T1000 (cell line): ENCODE data around the gene CCDC3.
"Not testable (repeated sequence)": the region's sequence is repeated elsewhere in the genome, so short reads cannot be mapped to it uniquely, and the experiment has no call there.

Experiments
- DNase-seq: peaks from one replicate; lab custom pipeline; 2025; ENCODE audit warnings: mixed read lengths; lab: John Stamatoyannopoulos, UW

CCDC3 gene

GRCh38 chr10:12887780-12888179, 113.7 kb downstream of the CCDC3 start:
- DNase-seq = no peak

DNA sequence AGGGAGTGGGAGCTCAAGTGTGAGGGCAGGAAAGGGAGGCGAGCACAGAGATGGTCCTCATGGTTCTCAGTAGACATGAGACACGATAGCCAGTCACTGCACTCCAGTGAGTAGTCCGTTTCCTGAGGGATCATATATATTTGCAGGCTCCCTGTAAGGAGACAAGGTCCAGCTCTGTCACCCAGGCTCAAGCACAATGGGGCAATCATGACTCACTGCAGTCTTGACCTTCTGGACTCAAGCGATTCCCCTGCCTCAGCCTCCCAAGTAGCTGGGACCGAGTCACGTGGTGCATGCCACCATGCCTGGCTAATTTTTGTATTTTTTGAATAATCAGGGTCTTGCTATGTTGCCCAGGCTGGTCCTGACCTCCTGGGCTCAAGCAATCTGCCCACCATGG, 116.7 kb downstream of the CCDC3 start:
- no peak for DNase-seq

DNA sequence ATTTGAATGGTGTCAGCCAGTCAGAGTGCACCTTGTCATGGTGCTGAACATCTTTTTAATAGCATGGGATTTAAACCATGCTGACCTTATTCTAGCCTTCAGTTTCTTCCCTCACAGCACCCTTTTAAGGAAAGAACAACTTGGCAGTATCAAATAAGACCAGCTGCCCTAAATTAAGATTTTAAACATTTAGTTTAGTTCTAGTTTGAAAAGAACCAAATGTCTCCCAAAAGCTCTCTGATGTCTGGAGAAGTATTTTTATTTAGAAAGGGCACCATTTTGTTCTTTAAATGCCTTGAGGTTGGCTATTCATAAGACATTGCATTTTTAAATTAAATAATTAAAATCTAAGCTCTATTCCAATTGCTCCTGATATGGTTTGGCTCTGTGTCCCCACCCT, 121.1 kb downstream of the CCDC3 start:
- no peak for DNase-seq

- no peak for DNase-seq
These were observed 124.4 kb downstream of the CCDC3 start for GRCh38 chr10:12877150-12877549.

- DNase-seq = no peak
These were observed 125.2 kb downstream of the CCDC3 start for GRCh38 chr10:12876266-12876665.

DNA sequence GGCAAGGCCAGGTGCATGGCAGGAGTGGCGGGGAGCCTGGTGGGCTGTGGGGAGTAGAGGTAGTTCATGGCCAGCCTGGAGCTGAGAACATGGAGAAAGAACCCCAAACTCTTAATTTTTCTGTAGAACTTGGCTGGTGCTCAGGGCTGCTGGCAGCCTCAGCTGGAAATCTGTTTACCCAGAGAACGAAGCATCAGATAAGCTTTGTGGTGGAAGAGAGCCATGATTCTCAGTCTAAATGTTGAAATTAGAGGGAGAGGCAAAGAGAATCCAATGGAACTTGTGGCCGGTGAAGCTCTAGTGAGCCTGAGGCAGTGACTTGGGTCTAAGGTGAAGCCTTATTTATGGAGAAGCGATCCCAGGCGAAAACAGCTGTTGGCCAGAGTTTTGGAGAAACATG, 126.4 kb downstream of the CCDC3 start:
- no peak for DNase-seq

DNA sequence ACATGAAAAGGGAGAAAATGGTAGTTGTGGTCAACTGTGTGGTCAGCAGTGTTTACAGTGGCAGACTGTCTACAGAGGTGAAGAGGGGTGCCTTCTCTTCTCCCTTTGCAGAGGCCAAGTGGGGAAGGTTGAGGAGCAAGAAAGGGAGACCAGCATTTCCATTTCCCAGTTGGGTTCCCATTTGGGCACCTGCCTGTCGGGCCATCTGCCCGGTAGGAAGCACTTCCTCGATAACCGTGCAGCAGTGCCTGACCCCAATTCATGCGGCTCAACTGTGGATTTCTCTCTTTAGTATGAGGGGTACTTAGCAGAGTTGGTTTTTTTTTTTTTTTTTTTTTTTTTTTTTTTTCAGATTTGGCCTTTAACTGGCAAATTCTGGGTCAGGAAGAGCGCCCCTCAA, 127.0 kb downstream of the CCDC3 start:
- DNase-seq = no peak

GRCh38 chr10:12873172-12873571, 128.3 kb downstream of the CCDC3 start:
- DNase-seq = no peak

GRCh38 chr10:12872577-12872976, 128.9 kb downstream of the CCDC3 start:
- DNase-seq = no peak

- DNase-seq = no peak
These were observed 132.1 kb downstream of the CCDC3 start for GRCh38 chr10:12869427-12869826.

- no peak for DNase-seq
These were observed 133.3 kb downstream of the CCDC3 start for GRCh38 chr10:12868229-12868628.

GRCh38 chr10:12865515-12865914, 136.0 kb downstream of the CCDC3 start:
- DNase-seq = not testable (repeated sequence)

- DNase-seq = no peak
These were observed 139.1 kb downstream of the CCDC3 start for GRCh38 chr10:12862459-12862858.

DNA sequence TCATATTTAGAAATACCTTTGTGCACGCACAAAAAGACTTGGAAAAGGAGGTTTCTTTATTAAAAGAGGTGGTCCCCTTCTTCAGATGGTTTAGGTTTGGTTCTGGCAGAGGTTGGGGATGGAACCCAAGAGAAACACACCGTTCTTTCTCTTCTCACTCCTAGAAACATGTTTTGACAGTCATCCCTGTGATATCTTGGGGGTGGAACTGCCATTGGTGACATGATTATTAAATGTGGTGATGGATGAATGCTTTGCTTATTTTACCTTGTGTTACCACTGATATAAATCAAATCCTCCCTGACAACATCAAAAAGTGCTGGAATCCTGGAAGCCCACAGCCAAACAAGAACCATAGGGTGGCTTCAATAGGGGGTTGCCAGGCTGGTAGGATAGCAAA, 146.5 kb downstream of the CCDC3 start:
- DNase-seq = no peak

GRCh38 chr10:12852687-12853086, 148.8 kb downstream of the CCDC3 start:
- DNase-seq = no peak

DNA sequence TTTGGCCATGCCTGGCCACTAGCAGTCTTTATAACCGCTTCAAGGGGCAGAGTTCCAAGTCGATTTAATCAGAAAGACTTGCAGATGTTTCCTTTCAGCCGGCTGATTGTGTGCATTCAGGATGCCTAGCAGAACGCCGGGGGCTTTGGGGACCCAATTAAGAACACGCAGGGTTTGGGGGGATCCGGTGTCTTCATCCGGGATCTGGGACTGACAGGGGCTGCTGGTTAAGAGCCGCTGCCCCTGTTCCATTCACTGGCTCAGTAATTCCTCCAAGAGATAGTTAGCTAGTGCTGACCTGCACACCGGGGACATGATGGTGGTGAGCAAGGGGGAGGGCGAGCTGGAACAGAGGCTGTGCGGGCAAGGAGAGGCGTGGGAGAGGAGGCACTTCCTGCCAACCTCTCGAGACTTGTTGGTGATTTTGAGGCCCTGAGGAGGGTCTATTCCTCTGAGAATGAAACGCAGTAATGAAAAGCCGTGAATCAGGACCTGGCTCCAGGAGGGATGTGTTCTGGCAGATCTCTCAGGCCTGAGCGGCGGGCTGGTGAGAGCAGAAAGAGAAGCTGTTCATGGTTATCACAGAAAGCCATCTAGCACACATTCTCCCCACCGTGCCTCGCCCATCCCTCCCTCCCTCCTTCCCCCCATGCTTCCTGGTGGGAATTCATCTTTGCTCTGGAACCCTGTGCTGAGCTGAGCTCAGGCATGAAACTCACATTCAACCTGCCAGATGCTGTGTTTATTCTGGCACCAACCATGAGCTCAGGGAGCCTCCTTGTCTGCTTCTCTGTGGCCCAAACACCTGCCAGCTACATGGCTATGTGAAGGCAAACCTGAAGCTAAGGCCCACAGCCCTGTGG, 152.0 kb downstream of the CCDC3 start:
- no peak for DNase-seq

DNA sequence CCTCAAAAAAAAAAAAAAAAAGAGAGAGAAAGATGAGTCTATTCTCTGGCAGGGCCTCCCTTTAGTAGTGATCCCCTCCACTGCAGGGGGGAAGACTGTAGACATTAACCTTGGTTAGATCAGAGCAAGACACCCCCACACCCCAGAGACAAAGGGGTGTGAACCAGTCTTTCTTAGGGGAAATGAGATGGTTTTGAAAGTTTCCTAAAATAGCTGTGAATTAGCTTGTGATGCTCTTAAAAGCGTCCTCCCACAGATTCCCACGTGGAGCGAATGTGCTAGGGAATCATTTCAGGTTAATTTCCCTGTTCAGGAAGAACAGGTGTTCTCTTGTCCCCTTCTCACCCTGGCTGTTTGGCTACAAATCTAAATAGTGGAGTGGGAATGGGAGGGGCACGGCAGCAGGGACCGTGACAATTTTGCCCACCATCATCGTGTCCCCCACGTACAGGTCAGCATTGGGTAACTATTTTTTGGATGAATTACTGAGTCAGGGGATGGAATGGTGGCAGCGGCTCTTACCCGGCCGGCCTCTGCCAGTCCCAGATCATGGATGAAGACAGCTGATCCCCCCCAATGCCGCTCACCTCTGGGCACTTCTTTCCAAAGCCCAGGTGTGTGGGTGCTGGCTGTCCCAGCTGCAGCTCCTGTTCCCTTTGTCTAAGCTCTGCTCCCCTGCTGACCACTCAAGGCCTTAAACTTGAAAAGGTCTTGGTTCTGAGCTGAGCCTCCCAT, 152.9 kb downstream of the CCDC3 start:
- no peak for DNase-seq

DNA sequence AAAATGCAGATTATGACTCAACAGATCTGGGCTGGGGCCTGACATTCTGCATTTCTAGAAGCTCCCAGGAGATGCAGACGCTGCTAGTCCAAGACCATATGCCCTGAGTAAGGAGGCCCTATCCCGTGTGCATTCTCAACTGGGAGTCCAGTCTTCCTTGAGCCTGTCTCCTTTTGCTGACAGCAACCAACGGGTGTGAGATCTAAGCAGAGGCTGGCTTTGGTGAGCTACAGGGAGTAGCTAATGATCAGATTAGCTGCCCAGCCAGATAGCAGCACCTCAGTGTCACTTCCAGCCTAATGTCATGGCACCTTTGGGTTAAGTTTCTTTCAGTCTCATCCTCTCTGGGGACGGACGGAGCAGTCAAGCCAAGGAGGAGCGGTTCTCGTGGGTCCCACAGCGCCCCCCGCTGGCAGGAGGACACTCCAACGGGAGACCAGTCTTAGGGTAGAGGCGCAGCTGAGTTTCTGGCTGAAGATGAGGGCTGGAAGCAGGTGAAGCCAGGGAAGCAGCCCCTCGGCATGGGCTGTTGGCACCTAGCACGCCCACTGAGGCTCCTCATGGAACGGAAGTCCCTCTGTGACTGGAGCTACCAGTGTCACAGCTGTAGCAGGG, 154.0 kb downstream of the CCDC3 start:
- DNase-seq = no peak

- DNase-seq = no peak
These were observed 154.8 kb downstream of the CCDC3 start for GRCh38 chr10:12846718-12847117.
